ENCODE measurements around the gene TCEAL3. TPM values are rescaled to one million over a fixed set of nuclear protein-coding genes. Genes with fewer than 3 reads are reported as not detected.
"Not testable (repeated sequence)": the region's sequence is repeated elsewhere in the genome, so short reads cannot be mapped to it uniquely, and the experiment has no call there.

The TCEAL3 gene
- total and polyA plus RNA-seq, 3 donors from 2014 or later = 56.7 to 65.8 (median 62.0) TPM

DNA sequence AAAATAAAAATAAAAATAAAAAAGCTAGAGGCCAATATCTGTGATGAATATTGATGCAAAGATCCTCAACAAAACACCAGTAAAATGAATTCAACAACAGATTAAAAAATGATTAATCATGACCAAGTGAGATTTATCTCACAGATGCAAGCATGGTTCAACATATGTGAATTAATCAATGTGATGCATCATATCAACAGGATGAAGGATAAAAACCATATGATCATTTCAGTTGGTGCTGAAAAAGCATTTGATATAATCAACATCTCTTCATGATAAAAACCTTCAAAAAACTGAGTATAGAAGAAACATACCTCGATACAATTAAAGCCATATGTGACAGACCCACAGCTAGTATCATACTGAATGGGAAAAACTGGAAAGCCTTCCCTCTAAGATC is 39.9 kb downstream of the TCEAL3 start:
- WGBS, 2 donors = 90 to 100% methylated on average over 1 of the region's 1 CpG
- Histone ChIP-seq H3K36me3 (ENCODE audit: low read depth, missing control alignments) (no peaks in the 10 kb centered on the region), H3K4me1 (no peaks in the 10 kb centered on the region), H3K4me3 (no peak overlapping the region), H3K27ac (no peak overlapping the region), H3K9me3 (no peaks in the 10 kb centered on the region), H3K27me3 (no peaks in the 10 kb centered on the region)
- intact Hi-C loops (cut with DNase I; ENCODE audit: low total_unique reads) = no loop called here
- DNase-seq = no peak
- TF ChIP-seq, protein P1, sequence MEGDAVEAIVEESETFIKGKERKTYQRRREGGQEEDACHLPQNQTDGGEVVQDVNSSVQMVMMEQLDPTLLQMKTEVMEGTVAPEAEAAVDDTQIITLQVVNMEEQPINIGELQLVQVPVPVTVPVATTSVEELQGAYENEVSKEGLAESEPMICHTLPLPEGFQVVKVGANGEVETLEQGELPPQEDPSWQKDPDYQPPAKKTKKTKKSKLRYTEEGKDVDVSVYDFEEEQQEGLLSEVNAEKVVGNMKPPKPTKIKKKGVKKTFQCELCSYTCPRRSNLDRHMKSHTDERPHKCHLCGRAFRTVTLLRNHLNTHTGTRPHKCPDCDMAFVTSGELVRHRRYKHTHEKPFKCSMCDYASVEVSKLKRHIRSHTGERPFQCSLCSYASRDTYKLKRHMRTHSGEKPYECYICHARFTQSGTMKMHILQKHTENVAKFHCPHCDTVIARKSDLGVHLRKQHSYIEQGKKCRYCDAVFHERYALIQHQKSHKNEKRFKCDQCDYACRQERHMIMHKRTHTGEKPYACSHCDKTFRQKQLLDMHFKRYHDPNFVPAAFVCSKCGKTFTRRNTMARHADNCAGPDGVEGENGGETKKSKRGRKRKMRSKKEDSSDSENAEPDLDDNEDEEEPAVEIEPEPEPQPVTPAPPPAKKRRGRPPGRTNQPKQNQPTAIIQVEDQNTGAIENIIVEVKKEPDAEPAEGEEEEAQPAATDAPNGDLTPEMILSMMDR (IDR thresholded peaks at IDR 0.05) = no peak
- TF ChIP-seq POLR2A (IDR thresholded peaks at IDR 0.05) = no peak

DNA sequence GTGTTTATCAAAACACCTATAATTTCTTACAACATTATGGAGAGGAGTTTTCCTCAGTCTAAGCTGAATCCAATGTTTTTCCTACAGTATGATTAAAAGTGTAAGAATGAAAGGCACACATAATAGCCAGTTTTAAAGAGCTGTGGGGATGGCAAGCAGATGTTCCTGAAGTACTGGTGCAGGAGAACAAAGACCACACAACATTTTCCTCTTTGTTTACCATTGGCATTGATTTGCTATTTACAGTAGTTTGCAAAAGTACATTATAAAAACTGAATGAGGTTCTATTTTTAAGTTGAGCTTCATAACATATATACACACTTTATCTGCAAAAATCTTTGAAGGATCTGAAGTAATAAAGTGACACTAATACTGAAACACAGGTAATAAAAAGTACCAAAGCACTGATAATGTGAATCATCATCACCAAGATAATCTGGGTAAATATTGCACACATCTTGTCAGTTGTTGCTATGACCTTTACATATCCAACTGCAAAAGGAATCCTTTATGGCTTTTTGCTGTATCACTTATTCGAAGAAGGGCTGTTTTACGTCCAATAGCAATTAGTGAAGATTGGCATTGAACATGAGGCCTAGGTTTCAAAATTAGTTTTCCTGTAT is 43.5 kb downstream of the TCEAL3 start:
- intact Hi-C loops (cut with DNase I; ENCODE audit: low total_unique reads) = no loop called here
- WGBS, 2 donors = 95 to 97% methylated on average over 2 of the region's 2 CpGs
- TF ChIP-seq, protein P1 (IDR thresholded peaks at IDR 0.05) = no peak
- TF ChIP-seq POLR2A (IDR thresholded peaks at IDR 0.05) = no peak
- Histone ChIP-seq H3K27ac (no peak overlapping the region), H3K4me3 (no peak overlapping the region), H3K36me3 (ENCODE audit: low read depth, missing control alignments) (no peaks in the 10 kb centered on the region), H3K9me3 (no peaks in the 10 kb centered on the region), H3K27me3 (no peaks in the 10 kb centered on the region), H3K4me1 (no peaks in the 10 kb centered on the region)
- DNase-seq = no peak

DNA sequence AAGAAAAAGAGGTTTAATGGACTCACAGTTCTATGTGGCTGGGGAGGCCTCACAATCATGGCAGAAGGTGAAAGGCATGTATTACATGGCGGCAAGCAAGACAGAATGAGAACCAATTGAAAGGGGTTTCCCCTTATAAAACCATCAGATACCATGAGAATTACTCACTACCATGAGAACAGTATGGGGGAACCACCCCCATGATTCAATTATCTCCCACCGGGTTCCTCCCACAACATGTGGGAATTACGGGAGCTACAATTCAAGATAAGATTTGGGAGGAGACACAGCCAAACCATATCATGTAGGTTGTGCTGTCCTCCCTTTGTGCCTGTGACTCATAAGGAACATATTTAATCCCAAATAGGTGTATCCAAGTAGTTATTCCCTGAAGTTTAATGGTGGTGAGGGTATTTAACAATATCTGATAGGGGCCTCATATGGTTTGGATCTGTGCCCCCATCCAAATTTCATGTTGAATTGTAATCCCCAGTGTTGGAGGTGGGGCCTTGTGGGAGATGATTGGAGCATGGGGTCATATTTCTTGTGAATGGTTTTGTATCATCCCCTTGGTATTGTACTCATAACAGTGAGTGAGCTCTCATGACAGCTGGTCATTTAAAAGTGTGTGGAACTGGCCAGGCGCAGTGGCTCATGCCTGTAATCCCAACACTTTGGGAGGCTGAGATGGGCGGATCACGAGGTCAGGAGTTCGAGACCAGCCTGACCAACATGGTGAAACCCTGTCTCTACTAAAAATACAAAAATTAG is 47.7 kb downstream of the TCEAL3 start:
- 86 to 95% methylated on average over 4 to 7 of the region's 7 CpGs for WGBS, 2 donors
- intact Hi-C loops (cut with DNase I; ENCODE audit: low total_unique reads); H3K27ac ChIP-seq: not testable (repeated sequence)

DNA sequence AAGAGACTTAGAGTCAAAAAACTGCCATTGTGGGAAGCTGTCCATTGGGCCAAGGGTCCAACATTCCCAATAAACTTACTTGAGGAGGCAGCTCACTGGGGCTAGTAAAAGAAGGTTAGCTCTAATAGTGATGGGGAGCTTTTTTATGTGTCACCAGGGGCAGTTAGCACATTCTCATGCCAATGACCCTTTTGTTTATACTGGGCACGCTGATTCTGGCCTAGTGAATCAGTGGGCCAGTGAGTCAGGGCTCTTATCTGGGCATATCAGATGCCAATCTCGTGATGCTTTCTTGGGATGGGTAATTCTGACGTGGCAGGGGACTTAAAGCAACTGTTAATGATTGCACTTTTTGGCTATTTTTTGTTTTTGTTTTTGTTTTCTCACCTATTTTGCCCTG is 48.9 kb downstream of the TCEAL3 start:
- no peaks in the 10 kb centered on the region for H3K4me1 ChIP-seq
- no peak for DNase-seq
- TF ChIP-seq, protein P1 (IDR thresholded peaks at IDR 0.05) = no peak
- no peak for TF ChIP-seq POLR2A (IDR thresholded peaks at IDR 0.05)
- H3K36me3 ChIP-seq (ENCODE audit: low read depth, missing control alignments) = no peaks in the 10 kb centered on the region
- H3K9me3 ChIP-seq = no peaks in the 10 kb centered on the region
- no peak overlapping the region for H3K4me3 ChIP-seq
- 80 to 81% methylated on average over 3 of the region's 3 CpGs for WGBS, 2 donors
- H3K27ac ChIP-seq = no peak overlapping the region
- intact Hi-C loops (cut with DNase I; ENCODE audit: low total_unique reads) = no loop called here
- no peaks in the 10 kb centered on the region for H3K27me3 ChIP-seq

More for the DNA sequence above, 47.7 kb downstream of the TCEAL3 start:
- DNase-seq; H3K4me1 ChIP-seq; H3K36me3 ChIP-seq (ENCODE audit: low read depth, missing control alignments); H3K9me3 ChIP-seq; H3K27me3 ChIP-seq; H3K4me3 ChIP-seq: not testable (repeated sequence)

DNA sequence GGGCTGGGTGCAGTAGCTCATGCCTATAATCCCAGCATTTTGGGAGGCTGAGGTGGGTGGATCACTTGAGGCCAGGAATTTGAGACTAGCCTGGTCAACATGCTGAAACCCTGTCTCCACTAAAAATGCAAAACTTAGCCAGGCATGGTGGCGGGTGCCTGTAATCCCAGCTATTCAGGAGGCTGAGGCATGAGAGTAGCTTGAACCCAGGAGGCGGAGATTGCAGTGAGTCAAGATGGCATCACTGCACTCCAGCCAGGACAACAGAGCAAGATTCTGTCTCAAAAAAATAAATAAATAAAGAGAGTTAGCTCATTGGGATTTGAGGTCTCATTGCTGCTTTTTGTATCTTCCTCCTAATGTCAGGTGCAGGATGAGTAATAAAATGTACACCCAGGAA is 49.3 kb downstream of the TCEAL3 start:
- H3K4me3 ChIP-seq; H3K27ac ChIP-seq; H3K4me1 ChIP-seq; DNase-seq; H3K36me3 ChIP-seq (ENCODE audit: low read depth, missing control alignments); intact Hi-C loops (cut with DNase I; ENCODE audit: low total_unique reads); H3K9me3 ChIP-seq; H3K27me3 ChIP-seq: not testable (repeated sequence)
- 83 to 88% methylated on average over 1 to 2 of the region's 2 CpGs for WGBS, 2 donors
